Measurements from ENCODE around the gene MRPS12. TPM values are rescaled to one million over a fixed set of nuclear protein-coding genes. Genes with fewer than 3 reads are reported as not detected.

MRPS12 gene
- total and polyA plus RNA-seq, 9 of the 15 experiments (the other 6 are each of a cell fraction or from before 2014, with no cell fraction given), result 8.1 to 174 (median 52.0) TPM

DNA sequence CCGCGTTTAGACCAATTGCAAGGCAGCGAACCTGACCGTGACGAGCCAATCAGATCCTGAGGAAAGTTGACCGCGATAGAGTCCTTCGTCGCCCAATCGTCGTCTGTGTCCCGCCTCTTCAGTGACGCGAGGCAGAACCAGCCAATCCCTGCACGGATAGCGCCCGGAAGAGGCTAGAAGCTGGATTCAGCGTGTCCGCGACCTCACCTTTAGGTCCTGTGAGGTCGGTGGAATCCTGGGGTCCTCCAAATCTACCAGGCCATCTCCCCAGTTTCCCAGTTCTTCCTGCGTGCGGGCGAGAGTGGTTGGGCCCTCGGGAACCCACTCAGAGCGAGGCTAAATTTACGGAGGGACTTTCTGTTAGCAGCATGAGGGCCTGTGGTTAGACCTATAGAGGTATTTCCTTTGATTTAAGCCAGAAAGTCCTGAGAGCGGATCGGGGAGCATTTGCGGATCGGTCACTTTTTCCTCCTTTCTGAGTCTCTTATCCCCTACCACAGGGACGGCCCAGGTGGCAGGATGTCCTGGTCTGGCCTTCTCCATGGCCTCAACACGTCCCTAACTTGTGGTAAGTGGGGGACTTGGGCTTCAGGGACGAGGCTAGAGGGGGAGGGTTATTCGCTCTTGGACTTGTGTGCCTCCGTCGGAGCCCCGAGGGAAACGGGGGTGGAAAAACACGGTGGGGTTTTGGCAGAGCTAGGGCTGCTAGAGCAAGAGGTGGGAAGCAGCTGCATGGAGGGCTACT lies at the start of gene MRPS12 (continued):
- TF ChIP-seq, protein P1, sequence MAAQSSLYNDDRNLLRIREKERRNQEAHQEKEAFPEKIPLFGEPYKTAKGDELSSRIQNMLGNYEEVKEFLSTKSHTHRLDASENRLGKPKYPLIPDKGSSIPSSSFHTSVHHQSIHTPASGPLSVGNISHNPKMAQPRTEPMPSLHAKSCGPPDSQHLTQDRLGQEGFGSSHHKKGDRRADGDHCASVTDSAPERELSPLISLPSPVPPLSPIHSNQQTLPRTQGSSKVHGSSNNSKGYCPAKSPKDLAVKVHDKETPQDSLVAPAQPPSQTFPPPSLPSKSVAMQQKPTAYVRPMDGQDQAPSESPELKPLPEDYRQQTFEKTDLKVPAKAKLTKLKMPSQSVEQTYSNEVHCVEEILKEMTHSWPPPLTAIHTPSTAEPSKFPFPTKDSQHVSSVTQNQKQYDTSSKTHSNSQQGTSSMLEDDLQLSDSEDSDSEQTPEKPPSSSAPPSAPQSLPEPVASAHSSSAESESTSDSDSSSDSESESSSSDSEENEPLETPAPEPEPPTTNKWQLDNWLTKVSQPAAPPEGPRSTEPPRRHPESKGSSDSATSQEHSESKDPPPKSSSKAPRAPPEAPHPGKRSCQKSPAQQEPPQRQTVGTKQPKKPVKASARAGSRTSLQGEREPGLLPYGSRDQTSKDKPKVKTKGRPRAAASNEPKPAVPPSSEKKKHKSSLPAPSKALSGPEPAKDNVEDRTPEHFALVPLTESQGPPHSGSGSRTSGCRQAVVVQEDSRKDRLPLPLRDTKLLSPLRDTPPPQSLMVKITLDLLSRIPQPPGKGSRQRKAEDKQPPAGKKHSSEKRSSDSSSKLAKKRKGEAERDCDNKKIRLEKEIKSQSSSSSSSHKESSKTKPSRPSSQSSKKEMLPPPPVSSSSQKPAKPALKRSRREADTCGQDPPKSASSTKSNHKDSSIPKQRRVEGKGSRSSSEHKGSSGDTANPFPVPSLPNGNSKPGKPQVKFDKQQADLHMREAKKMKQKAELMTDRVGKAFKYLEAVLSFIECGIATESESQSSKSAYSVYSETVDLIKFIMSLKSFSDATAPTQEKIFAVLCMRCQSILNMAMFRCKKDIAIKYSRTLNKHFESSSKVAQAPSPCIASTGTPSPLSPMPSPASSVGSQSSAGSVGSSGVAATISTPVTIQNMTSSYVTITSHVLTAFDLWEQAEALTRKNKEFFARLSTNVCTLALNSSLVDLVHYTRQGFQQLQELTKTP (IDR thresholded peaks at IDR 0.05; ENCODE audit: low read depth in 1 of 2, partially characterized antibody in 2 of 2), result peak in 1 of 2 experiments; percentile 51
- TF ChIP-seq PHB (CRISPR knock-in tag; IDR thresholded peaks at IDR 0.05) (no peak), RB1 (IDR thresholded peaks at IDR 0.05; ENCODE audit: low read depth) (no peak), XRCC5 (IDR thresholded peaks at IDR 0.05; ENCODE audit: low read depth, low read length) (no peak), ILK (tag; IDR thresholded peaks at IDR 0.05; ENCODE audit: borderline replicate concordance, low read depth) (no peak), SIRT6 (IDR thresholded peaks at IDR 0.05; ENCODE audit: low read depth, low read length) (no peak), ZNF644 (tag; IDR thresholded peaks at IDR 0.05; ENCODE audit: low read depth) (no peak), GABPB1 (CRISPR knock-in tag; IDR thresholded peaks at IDR 0.05) (peak; percentile 38; the same call in 1 of the 2 replicates), BMI1 (IDR thresholded peaks at IDR 0.05; ENCODE audit: low read length) (no peak), XRCC3 (IDR thresholded peaks at IDR 0.05) (no peak), CCAR2 (IDR thresholded peaks at IDR 0.05; ENCODE audit: low read depth, low read length) (no peak)
- TF ChIP-seq, protein P2, sequence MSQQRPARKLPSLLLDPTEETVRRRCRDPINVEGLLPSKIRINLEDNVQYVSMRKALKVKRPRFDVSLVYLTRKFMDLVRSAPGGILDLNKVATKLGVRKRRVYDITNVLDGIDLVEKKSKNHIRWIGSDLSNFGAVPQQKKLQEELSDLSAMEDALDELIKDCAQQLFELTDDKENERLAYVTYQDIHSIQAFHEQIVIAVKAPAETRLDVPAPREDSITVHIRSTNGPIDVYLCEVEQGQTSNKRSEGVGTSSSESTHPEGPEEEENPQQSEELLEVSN (IDR thresholded peaks at IDR 0.05; ENCODE audit: borderline replicate concordance in 1 of 2, extremely low read depth in 1 of 2, insufficient read depth in 1 of 2, insufficient read length in 1 of 2, low read depth in 1 of 2, low read length in 1 of 2, poor library complexity in 1 of 2, severe bottlenecking in 1 of 2), result peak; percentile 30 to 58
- TF ChIP-seq, protein P3, sequence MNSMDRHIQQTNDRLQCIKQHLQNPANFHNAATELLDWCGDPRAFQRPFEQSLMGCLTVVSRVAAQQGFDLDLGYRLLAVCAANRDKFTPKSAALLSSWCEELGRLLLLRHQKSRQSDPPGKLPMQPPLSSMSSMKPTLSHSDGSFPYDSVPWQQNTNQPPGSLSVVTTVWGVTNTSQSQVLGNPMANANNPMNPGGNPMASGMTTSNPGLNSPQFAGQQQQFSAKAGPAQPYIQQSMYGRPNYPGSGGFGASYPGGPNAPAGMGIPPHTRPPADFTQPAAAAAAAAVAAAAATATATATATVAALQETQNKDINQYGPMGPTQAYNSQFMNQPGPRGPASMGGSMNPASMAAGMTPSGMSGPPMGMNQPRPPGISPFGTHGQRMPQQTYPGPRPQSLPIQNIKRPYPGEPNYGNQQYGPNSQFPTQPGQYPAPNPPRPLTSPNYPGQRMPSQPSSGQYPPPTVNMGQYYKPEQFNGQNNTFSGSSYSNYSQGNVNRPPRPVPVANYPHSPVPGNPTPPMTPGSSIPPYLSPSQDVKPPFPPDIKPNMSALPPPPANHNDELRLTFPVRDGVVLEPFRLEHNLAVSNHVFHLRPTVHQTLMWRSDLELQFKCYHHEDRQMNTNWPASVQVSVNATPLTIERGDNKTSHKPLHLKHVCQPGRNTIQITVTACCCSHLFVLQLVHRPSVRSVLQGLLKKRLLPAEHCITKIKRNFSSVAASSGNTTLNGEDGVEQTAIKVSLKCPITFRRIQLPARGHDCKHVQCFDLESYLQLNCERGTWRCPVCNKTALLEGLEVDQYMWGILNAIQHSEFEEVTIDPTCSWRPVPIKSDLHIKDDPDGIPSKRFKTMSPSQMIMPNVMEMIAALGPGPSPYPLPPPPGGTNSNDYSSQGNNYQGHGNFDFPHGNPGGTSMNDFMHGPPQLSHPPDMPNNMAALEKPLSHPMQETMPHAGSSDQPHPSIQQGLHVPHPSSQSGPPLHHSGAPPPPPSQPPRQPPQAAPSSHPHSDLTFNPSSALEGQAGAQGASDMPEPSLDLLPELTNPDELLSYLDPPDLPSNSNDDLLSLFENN (IDR thresholded peaks at IDR 0.05; ENCODE audit: low read depth in 2 of 2, low read length in 2 of 2), result no peak
- TF ChIP-seq, protein P4, sequence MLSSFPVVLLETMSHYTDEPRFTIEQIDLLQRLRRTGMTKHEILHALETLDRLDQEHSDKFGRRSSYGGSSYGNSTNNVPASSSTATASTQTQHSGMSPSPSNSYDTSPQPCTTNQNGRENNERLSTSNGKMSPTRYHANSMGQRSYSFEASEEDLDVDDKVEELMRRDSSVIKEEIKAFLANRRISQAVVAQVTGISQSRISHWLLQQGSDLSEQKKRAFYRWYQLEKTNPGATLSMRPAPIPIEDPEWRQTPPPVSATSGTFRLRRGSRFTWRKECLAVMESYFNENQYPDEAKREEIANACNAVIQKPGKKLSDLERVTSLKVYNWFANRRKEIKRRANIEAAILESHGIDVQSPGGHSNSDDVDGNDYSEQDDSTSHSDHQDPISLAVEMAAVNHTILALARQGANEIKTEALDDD (IDR thresholded peaks at IDR 0.05), result no peak
